Neural cell (in vitro differentiated cells): ENCODE measurements around the gene PDYN.

Source experiments
- EZH2 ChIP-seq: fragments of 200-600, 300-800 bp; shearing (Covaris generic), sonication (generic); IDR thresholded peaks from 2 replicates; pipeline ENCODE4 v1.6.1; 2014; ENCODE audit warnings: antibody characterized with exemption, low read length, borderline replicate concordance, mild to moderate bottlenecking; ENCODE audit not compliant: insufficient read depth, poor library complexity, severe bottlenecking
- MXI1 ChIP-seq: fragments of 450-650 bp; conservative IDR thresholded peaks from 2 replicates; pipeline ENCODE4 v1.6.1; 2014; ENCODE audit warnings: antibody characterized with exemption, mild to moderate bottlenecking; ENCODE audit not compliant: poor library complexity, severe bottlenecking
- RAD21 ChIP-seq: fragments of 450-650 bp; conservative IDR thresholded peaks from 2 replicates; pipeline ENCODE4 v1.6.1; 2014; ENCODE audit warnings: antibody characterized with exemption, mild to moderate bottlenecking, moderate library complexity
- SMC3 ChIP-seq: fragments of 450-650 bp; conservative IDR thresholded peaks from 2 replicates; pipeline ENCODE4 v1.6.1; 2014; ENCODE audit warnings: antibody characterized with exemption, mild to moderate bottlenecking, moderate library complexity; ENCODE audit not compliant: poor library complexity
- TF ChIP-seq, protein P1 (sequence below): fragments of 450-650 bp; IDR thresholded peaks from 2 replicates; pipeline ENCODE4 v1.5.1; 2014; ENCODE audit warnings: antibody characterized with exemption, mild to moderate bottlenecking, moderate library complexity; ENCODE audit not compliant: poor library complexity, severe bottlenecking
- TF ChIP-seq, protein P2 (sequence below): IDR thresholded peaks from 2 replicates; pipeline ENCODE4 v1.6.1; 2012; ENCODE audit warnings: borderline replicate concordance

DNA sequence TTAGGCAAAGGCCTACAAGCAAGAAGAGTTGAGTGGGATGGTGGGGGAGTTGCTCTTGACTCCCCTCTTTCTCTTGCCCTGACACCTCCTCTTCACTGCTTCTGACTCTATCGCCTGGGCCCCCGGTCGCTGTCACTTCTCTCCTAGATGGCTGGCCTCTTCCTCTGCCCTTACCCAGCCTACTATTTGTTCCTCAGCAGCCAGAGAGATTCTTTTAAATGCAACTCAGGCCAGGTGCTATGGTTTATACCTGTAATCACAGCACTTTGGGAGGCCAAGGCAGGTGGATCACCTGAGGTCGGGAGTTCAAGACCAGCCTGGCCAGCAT is 4.3 kb upstream of the PDYN start:
- TF ChIP-seq, protein P1, sequence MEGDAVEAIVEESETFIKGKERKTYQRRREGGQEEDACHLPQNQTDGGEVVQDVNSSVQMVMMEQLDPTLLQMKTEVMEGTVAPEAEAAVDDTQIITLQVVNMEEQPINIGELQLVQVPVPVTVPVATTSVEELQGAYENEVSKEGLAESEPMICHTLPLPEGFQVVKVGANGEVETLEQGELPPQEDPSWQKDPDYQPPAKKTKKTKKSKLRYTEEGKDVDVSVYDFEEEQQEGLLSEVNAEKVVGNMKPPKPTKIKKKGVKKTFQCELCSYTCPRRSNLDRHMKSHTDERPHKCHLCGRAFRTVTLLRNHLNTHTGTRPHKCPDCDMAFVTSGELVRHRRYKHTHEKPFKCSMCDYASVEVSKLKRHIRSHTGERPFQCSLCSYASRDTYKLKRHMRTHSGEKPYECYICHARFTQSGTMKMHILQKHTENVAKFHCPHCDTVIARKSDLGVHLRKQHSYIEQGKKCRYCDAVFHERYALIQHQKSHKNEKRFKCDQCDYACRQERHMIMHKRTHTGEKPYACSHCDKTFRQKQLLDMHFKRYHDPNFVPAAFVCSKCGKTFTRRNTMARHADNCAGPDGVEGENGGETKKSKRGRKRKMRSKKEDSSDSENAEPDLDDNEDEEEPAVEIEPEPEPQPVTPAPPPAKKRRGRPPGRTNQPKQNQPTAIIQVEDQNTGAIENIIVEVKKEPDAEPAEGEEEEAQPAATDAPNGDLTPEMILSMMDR: no peak
- TF ChIP-seq RAD21 (no peak), MXI1 (no peak), SMC3 (no peak), EZH2 (no peak)
- TF ChIP-seq, protein P2, sequence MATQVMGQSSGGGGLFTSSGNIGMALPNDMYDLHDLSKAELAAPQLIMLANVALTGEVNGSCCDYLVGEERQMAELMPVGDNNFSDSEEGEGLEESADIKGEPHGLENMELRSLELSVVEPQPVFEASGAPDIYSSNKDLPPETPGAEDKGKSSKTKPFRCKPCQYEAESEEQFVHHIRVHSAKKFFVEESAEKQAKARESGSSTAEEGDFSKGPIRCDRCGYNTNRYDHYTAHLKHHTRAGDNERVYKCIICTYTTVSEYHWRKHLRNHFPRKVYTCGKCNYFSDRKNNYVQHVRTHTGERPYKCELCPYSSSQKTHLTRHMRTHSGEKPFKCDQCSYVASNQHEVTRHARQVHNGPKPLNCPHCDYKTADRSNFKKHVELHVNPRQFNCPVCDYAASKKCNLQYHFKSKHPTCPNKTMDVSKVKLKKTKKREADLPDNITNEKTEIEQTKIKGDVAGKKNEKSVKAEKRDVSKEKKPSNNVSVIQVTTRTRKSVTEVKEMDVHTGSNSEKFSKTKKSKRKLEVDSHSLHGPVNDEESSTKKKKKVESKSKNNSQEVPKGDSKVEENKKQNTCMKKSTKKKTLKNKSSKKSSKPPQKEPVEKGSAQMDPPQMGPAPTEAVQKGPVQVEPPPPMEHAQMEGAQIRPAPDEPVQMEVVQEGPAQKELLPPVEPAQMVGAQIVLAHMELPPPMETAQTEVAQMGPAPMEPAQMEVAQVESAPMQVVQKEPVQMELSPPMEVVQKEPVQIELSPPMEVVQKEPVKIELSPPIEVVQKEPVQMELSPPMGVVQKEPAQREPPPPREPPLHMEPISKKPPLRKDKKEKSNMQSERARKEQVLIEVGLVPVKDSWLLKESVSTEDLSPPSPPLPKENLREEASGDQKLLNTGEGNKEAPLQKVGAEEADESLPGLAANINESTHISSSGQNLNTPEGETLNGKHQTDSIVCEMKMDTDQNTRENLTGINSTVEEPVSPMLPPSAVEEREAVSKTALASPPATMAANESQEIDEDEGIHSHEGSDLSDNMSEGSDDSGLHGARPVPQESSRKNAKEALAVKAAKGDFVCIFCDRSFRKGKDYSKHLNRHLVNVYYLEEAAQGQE: no peak
